Measurements from ENCODE around the gene PRKN. TPM values are rescaled to one million over a fixed set of nuclear protein-coding genes. Genes with fewer than 3 reads are reported as not detected.

The PRKN gene
- total and polyA plus RNA-seq, 2 donors (not counting 1 experiment from before 2014, with no cell fraction given), result 0.43 to 4.6 TPM

GRCh38 chr6:162710419-162710818, 17.1 kb downstream of the PRKN start:
- TF ChIP-seq EZH2 (IDR thresholded peaks at IDR 0.05; ENCODE audit: low read length, missing control alignments) (no peak), CTCF (conservative IDR thresholded peaks at IDR 0.05 in 1 of 2, IDR thresholded peaks at IDR 0.05 in 1 of 2; ENCODE audit: low read depth in 1 of 2, low read length in 2 of 2) (no peak)
- H3K4me1 ChIP-seq (ENCODE audit: control insufficient read depth, extremely low read depth, insufficient read depth, low read length), result no peaks in the 10 kb centered on the region
- H3K79me2 ChIP-seq (ENCODE audit: control insufficient read depth, insufficient read depth, low read length), result no peaks in the 10 kb centered on the region
- no peaks in the 10 kb centered on the region for H3K27me3 ChIP-seq (ENCODE audit: control insufficient read depth, insufficient read depth, low read length)
- H3K4me3 ChIP-seq (replicated peaks in 1 of 4; ENCODE audit: control extremely low read depth in 1 of 4, insufficient read depth in 1 of 4, low read depth in 3 of 4, low read length in 4 of 4), result no peak overlapping the region
- H3K27ac ChIP-seq (ENCODE audit: insufficient read depth, low read length), result no peak overlapping the region
- no peaks in the 10 kb centered on the region for H3K9me3 ChIP-seq (ENCODE audit: control insufficient read depth, insufficient read depth, low read depth, low read length)
- H3K4me2 ChIP-seq (ENCODE audit: extremely low read depth, insufficient read depth, low read length), result no peak overlapping the region
- no peak overlapping the region for H2AFZ ChIP-seq (ENCODE audit: low read length)
- H3K9ac ChIP-seq (ENCODE audit: insufficient read depth, low read length), result no peak overlapping the region
- no peak for DNase-seq (ENCODE audit: low read depth in 2 of 2)
- H4K20me1 ChIP-seq (ENCODE audit: control insufficient read depth, extremely low read depth, insufficient read depth, low read length), result no peaks in the 10 kb centered on the region
- no peaks in the 10 kb centered on the region for H3K36me3 ChIP-seq (ENCODE audit: control insufficient read depth, insufficient read depth, low read length)

- H4K20me1 ChIP-seq (ENCODE audit: control insufficient read depth, extremely low read depth, insufficient read depth, low read length), result no peaks in the 10 kb centered on the region
- H3K27me3 ChIP-seq (ENCODE audit: control insufficient read depth, insufficient read depth, low read length), result no peaks in the 10 kb centered on the region
- DNase-seq (ENCODE audit: low read depth in 2 of 2), result no peak
- H3K9me3 ChIP-seq (ENCODE audit: control insufficient read depth, insufficient read depth, low read depth, low read length), result no peaks in the 10 kb centered on the region
- H3K36me3 ChIP-seq (ENCODE audit: control insufficient read depth, insufficient read depth, low read length), result no peaks in the 10 kb centered on the region
- no peaks in the 10 kb centered on the region for H3K4me1 ChIP-seq (ENCODE audit: control insufficient read depth, extremely low read depth, insufficient read depth, low read length)
- no peaks in the 10 kb centered on the region for H3K79me2 ChIP-seq (ENCODE audit: control insufficient read depth, insufficient read depth, low read length)
- no peak overlapping the region for H3K9ac ChIP-seq (ENCODE audit: insufficient read depth, low read length)
- no peak overlapping the region for H3K4me2 ChIP-seq (ENCODE audit: extremely low read depth, insufficient read depth, low read length)
- H3K4me3 ChIP-seq (replicated peaks in 1 of 4; ENCODE audit: control extremely low read depth in 1 of 4, insufficient read depth in 1 of 4, low read depth in 3 of 4, low read length in 4 of 4), result no peak overlapping the region
- no peak overlapping the region for H3K27ac ChIP-seq (ENCODE audit: insufficient read depth, low read length)
- no peak overlapping the region for H2AFZ ChIP-seq (ENCODE audit: low read length)
- TF ChIP-seq EZH2 (IDR thresholded peaks at IDR 0.05; ENCODE audit: low read length, missing control alignments) (no peak), CTCF (conservative IDR thresholded peaks at IDR 0.05 in 1 of 2, IDR thresholded peaks at IDR 0.05 in 1 of 2; ENCODE audit: low read depth in 1 of 2, low read length in 2 of 2) (no peak)
These were observed 18.1 kb downstream of the PRKN start for GRCh38 chr6:162709431-162709830.

- Histone ChIP-seq H3K4me2 (ENCODE audit: extremely low read depth, insufficient read depth, low read length) (no peak overlapping the region), H3K27me3 (ENCODE audit: control insufficient read depth, insufficient read depth, low read length) (no peaks in the 10 kb centered on the region), H3K4me3 (replicated peaks in 1 of 4; ENCODE audit: control extremely low read depth in 1 of 4, insufficient read depth in 1 of 4, low read depth in 3 of 4, low read length in 4 of 4) (no peak overlapping the region), H3K36me3 (ENCODE audit: control insufficient read depth, insufficient read depth, low read length) (no peaks in the 10 kb centered on the region), H3K79me2 (ENCODE audit: control insufficient read depth, insufficient read depth, low read length) (no peaks in the 10 kb centered on the region), H3K9ac (ENCODE audit: insufficient read depth, low read length) (no peak overlapping the region), H3K27ac (ENCODE audit: insufficient read depth, low read length) (no peak overlapping the region), H4K20me1 (ENCODE audit: control insufficient read depth, extremely low read depth, insufficient read depth, low read length) (no peaks in the 10 kb centered on the region), H2AFZ (ENCODE audit: low read length) (no peak overlapping the region), H3K9me3 (ENCODE audit: control insufficient read depth, insufficient read depth, low read depth, low read length) (no peaks in the 10 kb centered on the region), H3K4me1 (ENCODE audit: control insufficient read depth, extremely low read depth, insufficient read depth, low read length) (no peaks in the 10 kb centered on the region)
- no peak for TF ChIP-seq CTCF (conservative IDR thresholded peaks at IDR 0.05 in 1 of 2, IDR thresholded peaks at IDR 0.05 in 1 of 2; ENCODE audit: low read depth in 1 of 2, low read length in 2 of 2)
- TF ChIP-seq EZH2 (IDR thresholded peaks at IDR 0.05; ENCODE audit: low read length, missing control alignments), result no peak
- no peak for DNase-seq (ENCODE audit: low read depth in 2 of 2)
These were observed 18.6 kb downstream of the PRKN start for GRCh38 chr6:162708971-162709370.

Data from fibroblast of lung (primary cell).